HG03457 (cell line): ENCODE data around the gene IL18.
"Not testable (repeated sequence)": the region's sequence is repeated elsewhere in the genome, so short reads cannot be mapped to it uniquely, and the experiment has no call there.

ENCODE experiments used
- ATAC-seq: cut with Tn5 transposase; IDR thresholded peaks from one replicate; pipeline ENCODE4 v1.9.1; 2021; ENCODE audit warnings: moderate number of reproducible peaks; ENCODE audit not compliant: unreplicated experiment

The IL18 gene

DNA sequence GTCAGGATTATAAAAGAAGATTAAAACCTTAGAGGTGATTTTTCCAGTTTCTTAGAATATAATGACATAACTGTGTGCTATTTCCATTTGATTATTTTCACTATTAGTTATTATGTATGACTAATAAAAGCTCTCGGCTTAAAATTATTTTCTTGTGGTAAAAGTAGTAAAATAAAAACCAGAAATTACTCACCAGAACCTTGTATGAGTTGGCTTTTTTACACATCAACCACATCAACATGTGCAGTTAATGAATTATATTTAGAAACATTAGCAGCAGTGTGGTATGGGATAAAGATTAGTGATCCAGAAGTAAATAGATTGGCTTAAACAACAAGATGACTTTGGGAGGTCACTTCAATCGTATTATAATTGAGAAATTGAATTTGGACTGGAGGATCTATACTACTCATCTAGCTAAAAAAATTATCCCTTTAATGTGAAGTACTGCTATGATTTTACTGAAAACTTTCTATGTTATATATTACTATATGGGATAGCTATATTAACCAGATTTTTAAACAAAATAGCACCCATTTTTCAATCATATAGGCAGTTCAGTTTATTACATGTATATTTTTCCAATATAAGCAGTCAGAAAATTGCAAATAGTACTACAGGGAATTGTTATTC, 8.6 kb upstream of the IL18 start:
- ATAC-seq: peak; percentile 70

DNA sequence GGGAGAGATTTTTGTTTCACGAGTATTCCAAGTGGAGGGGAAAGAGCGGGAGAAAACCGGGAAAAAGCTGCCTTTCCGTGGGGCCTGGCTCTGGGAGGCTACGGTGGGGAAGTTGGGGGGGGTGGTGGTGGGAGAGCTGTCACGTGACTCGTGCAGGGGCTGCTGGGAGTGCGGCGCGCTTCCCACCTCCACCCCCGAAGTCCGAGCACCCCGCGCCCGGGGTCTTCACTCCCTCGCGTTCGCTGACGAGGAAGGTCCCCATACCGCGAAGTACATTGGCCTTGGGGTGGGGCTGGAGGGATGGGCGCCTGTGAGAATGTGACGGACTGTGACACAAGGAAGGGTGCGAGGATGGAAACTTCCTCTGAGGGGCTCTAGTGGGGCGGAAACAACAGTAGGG, 3.3 kb upstream of the IL18 start, which contains the start of gene TEX12:
TSS of gene TEX12 (plus strand) at position 228 of the 400 bp plus-strand sequence. CDS start 1,897 bp downstream, outside the sequence.
- ATAC-seq: no peak

DNA sequence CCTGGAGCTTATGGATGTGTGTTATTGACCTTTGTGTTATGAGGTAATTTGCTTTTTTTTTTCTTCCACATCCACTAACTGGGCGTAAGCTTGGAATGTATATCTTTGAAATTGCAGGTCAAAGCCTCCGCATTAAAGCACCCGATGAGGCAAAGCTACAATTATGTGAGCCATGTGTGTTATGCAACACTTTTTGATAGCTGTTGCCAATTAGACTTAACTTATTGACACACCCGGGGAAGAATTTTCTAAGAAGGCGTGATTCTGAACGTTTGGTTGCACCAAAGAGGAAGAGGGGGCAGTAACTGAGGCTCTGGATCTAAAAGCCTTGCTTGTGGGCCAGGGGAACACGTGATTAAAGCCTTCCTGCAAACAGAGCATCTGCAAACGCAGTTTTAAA, 2.7 kb upstream of the IL18 start:
- no peak for ATAC-seq

DNA sequence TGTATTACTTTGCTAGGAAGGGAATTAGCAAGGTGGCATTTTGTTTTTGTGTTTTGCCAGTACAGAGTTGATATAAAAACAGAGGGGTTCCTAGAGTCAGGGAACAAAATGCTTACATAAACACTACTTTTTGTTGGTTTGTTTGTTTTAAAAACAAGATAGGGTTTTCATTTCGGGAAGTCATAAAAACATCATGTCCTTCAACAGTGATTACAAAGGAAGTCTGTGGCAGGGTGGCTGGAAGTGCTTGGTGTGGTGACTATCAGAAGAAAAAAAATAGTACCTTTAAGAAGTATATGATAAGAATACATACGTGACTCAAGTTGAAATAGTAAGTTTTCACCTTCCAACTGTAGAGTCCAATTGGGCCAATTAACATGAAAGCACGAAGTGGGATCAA, 1.2 kb upstream of the IL18 start:
- ATAC-seq: no peak

DNA sequence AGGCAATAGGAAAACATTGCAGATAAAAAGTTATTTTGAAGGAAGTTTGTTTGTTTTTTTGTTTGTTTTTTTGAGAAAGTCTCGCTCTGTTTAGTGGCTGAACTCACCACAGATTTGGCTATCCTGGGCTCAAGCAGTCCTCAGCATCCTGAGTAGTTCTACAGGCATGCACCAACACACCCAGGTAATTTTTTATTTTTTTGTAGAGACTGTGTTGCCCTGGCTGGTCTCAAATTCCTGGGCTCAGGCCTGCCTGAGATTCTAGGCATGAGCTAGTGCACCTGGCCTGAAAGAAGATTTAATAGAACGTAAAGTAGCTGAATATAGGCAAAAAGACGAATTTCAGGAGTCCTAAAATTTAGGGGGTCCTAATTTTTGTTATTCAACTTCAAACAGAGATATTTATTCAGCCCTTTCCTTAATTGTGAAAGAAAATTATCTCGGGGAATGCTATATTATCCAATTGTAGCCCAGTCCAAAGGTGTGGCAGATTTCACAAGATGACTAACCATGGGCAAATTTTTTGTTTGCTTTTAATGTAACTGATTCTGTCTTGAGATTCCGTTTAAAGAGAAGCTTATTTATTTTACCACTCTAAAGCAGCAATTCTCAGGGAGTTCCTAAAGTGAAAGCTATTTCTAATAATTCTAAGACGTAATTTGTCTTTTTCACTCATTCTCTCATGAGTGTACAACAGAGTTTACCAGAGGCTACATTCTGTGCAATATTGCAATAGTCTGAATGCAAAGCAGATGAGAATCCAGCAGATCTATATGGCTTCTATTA, 940 bp downstream of the IL18 start:
- ATAC-seq: no peak

DNA sequence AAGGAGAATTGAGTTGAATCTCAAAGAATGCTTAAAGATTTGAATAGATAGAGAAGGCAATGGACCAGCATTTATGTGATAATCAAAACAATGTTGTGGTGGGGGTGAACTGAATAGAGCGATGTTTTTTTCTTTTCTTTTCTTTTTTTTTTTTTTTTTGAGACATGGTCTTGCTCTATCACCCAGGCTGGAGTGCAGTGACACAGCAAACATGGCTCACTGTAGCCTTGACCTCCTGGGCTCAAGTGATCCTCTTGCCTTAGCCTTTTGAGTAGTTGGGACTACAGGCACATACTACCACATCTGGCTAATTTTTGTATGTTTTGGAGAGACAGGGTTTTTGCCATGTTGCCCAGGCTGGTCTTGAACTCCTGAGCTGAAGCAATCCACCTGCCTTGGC, 1.7 kb downstream of the IL18 start:
- not testable (repeated sequence) for ATAC-seq

DNA sequence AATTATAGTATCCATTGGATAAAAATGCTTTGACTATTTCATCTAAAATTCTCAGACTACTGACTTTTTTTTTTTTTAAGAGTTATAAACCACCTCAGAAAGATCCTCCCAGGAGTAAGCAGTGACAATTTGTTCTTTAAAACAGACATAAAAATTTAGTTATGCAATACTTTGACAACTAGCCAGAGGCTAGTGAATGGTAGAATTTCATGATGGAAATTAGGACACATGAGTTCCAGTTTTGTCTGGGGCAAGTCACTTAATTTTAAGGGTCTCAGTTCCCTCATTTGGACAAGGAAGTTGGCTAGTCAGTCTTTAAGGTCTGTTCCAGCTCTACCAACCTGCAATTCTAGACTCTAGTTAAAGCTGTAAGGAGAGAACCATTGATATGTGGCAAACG, 2.9 kb downstream of the IL18 start:
- ATAC-seq: no peak

DNA sequence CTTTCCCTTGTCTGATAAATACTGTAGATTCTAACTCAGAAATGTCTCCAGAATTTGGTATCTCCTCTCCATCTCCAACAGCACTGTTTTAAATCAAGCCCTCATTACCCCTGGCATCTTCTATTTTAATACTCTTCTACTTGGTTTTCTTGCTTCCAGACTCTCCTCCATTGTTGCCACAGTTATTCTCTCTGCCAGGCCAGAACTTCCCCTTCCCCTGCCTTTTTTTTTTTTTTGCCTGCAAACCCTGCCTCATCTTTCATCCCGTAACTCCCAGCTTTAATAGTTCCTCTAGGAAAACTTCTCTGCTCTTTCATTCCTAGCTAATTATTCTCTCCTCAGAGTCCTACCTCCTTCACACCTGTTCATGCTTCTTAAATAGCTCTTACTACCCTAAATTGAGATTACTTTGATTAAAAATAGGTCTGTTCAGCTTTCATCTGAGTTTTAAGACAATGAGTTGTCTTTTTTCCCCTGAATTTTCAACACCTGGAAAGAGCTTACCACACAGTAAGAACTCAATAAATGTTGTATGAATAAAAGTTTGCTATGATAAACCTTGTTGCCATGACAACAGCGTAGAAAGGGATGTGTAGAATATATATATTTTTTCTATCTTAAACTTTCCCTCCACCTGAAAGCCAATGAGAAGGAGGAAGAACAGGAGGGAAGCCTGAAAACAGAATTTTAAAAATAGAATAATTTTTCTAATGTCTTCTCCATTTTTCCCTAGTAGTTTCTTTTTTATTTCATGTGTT, 3.6 kb downstream of the IL18 start:
- no peak for ATAC-seq

DNA sequence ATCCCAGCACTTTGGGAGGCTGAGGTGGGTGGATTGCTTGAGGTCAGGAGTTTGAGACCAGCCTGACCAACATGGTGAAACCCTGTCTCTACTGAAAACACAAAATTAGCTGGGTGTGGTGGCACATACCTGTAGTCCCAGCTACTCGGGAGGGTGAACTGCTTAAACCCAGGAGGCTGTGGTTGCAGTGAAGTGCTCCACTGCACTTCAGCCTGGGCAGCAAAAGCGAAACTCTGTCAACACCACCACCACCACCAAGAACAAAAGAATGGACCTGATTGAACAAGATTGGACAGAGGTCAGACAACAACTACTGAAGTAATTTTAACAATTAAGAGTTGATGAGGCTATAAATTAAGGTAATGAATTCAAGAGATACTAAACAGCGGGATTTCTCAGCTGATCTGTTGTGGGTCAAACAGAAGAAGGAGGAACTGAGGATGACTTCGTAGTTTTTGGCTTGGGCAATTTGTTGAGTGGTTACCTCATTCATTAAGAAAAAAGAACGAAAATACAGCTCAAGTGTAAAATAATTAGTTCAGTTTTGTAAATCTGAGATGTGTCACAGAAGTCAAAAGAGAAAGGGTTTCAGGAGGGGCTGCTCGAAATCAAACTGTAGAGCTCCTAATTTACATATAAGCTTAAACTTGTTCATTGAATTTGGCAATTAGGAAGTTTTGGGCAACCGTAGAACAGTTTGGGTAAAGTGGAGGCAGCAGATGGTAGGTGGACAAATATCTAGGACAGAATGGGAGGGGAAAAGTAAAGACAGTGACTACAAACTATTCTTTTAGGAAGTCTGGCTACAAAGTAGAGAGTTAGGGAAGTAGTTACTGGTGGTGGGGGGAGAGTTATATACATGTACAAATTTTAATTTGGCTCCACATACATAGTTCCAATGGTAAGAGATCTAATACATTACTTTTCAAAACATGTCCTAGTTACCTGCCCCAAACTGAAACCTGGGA, 4.5 kb downstream of the IL18 start:
- no peak for ATAC-seq

DNA sequence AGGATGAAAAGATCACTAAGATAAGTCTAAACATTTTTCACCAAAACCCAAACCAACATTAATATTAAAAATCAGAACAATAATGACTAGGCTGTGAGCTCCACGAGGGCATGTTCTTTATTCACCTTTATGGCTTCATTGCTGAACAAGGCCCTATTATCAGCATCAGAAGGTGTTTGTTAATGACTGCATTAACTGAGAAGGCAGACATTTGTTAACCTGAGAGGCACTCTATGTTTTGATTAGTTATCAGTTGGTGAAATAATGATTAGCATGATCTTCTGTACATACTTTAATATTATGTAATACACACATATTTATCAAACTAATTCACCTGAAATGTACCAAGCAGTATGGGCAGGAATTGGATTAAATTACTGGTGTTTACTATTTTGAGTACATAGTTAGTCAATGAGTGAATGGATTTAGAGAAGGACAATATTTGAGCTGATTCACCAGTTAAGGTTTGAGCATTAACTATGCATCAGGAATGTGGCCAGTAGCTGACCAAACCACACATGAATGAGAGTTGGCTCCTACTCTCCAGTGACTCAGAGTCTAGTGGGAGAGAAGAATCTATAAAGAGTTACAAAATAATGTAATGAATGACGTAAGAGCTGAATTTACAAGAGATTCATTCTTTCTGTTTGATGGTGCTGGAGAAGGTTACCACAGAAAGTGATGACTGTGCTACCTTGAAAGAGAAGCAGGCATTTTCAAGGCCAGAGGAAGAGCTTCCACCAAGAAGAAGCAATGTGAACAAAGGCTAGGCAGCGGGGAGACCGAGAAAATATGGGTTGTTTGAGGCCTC, 6.7 kb downstream of the IL18 start:
- no peak for ATAC-seq

DNA sequence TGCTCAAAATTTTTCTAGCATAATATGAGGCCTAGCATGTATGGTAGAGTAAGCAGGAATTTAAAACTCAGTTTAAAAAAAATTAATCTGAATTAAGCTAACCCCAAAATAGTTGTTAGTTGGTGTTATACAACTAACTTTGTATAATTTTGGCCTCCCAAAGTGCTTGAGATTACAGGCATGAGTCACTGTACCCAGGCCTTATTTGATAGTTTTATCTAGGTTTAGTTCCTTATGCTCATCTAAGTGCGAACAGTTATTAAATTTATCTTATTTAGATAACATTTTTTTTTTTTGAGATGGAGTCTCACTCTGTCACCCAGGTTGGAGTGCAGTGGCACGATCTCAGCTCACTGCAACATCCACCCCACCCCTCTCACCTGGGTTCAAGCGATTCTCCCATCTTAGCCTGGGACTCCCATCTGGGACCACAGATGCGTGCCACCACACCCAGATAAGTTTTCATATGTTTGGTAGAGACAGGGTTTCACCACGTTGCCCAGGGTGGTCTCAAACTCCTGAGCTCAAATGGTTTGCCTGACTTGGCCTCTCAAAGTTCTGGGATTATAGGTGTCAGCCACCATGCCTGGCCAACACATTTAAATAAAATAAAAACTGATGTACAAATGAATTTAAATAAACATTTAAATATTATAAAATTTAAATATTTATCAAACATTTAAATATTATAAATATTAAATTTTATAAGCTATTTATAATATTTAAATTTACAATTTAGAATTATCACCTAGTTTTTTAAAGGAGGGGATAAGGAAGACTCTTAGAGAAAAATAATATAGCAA, 7.5 kb downstream of the IL18 start:
- no peak for ATAC-seq

DNA sequence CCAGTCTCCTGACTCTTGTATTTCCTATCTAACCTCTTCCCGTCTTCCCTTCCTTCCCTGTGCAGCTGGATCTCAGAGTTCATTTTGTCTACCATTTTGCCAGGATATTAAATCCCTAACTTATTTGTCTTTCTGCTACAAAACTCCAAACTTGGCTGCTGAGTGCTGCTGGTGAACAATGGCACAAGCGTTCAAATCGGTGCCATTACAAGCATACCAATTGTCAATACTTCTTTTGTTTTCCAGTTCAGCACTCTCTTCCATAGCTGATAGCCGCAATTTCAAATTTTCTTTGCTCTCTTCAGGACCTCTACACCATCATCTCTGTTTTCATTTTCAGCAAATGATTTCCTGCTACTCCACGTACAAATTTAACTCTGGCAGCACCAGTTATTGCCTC, 13.4 kb downstream of the IL18 start:
- ATAC-seq: no peak

DNA sequence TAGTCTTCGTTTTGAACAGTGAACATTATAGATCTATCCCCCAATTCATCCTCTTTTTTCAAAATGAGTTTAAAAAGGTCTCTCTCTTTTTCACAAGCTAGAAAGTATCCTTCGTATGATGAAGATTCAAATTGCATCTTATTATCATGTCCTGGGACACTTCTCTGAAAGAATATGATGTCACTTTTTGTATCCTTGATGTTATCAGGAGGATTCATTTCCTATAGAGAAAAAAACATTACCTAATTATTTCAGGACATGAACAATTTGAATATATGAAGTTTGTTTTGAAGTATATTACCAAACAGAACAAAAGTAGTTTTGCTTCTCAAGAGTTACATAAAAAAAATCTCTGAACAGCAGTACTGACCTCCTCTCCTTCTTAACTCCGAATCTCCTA, 20.3 kb downstream of the IL18 start:
- ATAC-seq: no peak

DNA sequence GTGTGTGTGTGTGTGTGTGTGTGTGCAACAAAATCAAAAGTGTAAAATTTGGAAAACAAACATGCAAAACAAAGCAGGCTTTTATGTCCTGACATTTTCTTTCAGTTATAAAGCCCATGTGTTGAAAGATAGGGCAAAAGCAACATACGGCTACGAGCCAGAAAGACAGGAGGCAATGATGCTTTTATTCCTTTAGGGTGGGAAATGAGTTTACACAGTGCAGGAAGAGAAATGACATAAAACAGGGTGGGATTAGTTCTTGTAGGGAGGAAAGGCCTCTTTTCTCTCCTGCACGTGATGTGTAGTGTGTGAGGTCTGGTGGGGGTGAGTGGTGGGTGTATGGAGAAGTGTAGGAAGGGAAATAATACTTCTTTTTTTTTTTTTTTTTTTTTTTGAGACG, 29.4 kb downstream of the IL18 start:
- ATAC-seq: no peak

DNA sequence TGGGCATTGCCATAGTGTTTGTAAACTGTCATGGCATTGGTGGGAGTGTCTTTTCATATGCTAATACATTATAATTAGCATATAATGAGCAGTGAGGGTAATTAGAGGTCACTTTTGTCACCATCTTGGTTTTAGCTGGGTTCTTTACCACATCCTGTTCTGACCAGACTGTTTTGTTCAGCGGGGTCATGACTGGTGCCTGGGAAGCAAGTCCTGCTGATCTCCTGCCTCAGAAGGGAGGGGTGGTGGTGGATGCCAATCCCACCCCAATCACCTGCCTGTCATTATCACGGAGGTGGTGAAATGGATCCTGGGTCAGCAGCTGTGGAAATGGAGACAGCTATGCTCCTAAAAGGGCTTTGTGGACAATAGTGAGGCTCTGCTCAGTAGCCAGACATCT, 31.2 kb downstream of the IL18 start:
- no peak for ATAC-seq

DNA sequence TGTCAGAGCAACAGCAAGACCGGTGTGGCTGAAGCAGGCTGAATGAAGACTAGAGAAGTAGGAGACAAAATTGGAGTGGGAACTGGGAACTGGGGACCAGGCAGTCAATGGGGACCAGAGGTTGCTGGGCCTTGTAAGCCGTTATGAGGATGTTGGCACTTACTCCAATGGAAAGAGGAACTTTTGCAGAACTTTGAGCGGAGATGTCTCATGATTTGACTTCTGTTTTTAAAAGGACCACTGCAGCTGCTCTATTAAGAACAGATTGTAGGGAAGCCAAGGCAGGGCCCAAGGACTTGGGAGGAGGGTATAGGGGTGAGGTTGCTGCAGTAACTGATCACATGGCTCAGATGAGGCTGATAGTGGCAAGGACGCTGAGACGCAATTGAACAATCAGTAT, 34.2 kb downstream of the IL18 start:
- no peak for ATAC-seq

DNA sequence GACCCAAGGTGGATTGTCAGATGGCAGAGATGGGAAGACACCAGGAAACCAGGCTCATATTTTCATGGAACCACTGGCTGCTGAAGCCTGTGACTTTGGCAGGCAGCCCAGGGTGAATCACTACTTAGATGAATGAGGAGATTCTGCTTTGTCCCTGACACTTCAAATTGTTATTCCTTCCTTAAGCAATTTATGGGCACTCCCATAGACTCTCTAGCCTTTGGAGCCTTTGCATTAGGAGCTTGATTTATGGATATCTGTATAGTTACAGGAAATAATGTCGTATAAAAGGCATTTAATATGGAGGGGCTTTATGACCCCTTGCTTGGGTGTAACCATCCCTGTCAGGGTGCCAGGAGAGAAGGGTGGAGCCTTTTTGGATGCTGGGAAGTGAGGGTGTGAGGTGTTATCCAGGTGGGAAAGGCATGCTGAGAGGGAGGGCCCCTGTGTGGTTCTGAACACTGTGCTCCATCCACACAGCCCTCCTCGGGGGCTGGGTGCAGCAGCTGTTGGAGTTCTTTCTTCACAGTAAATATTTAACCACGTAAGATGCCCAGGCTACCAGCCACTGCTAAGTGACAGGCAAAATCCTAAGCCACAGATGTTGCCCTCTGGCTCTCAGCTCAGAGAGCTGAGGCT, 35.3 kb downstream of the IL18 start:
- ATAC-seq: no peak

DNA sequence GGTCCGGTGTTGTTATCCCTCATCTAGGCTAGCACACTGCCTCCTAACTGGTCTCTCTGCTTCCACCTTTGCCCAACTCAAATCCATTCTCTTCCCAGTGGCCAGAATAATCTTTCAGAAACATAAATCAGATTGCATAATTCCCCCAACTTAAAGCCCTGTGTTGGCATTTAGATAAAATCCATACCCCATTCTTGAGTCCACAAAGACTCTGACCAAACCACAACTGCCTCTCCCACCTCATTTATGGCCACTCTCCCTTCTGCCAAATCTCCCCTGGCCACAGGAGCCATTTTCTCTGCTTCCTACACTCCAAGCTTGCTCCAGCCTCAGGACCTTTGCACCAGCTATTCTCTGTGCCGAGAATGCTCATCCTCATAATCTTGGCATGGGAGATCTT, 36.8 kb downstream of the IL18 start:
- ATAC-seq: no peak

DNA sequence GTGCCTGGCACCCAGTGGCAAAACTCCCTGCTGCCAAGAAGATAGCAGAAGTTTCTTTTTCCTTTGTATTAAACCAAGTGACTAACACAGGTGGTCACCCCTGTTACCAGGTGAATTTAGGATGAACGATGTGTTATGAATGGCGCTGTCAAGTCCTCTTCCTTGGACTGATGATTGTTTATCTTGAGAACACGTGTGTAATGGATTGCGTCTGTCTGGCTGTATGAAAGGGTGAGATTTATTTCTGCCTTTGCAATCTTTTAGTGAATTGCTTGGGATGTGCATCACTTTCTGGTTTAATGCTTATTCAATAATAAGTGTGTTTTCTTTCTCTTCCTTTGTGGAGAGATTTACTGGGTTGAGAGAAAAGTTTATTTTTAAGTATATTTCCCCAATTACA, 40.8 kb downstream of the IL18 start:
- no peak for ATAC-seq
